CD4-positive, alpha-beta T cell (primary cell): Measurements from ENCODE around the gene CEP350. TPM values are rescaled to one million over a fixed set of nuclear protein-coding genes. Genes with fewer than 3 reads are reported as not detected.

Experiments
- ATAC-seq: fragments of 200-7000 bp; cut with Tn5 transposase; one replicate; pipeline ENCODE4 v1.10.0; 2022; ENCODE audit warnings: mild to moderate bottlenecking; ENCODE audit not compliant: poor library complexity
- CTCF ChIA-PET: fragments of 350-600 bp; sonication (Branson Sonifier 250); formaldehyde crosslinking; loops from one replicate; lab custom pipeline; 2021; ENCODE audit warnings: antibody characterized with exemption, inconsistent platforms; lab: Charles Lee
- POLR2A ChIA-PET: fragments of 350-600 bp; sonication (Branson Sonifier 250); formaldehyde crosslinking; loops from one replicate; lab custom pipeline; 2021; ENCODE audit warnings: antibody characterized with exemption, inconsistent platforms; lab: Charles Lee
- DNase-seq, 14 experiments: peaks; one replicate each; pipeline ENCODE4 v3.0.0-alpha.2; 2013 to 2020; ENCODE audit warnings: mixed read lengths in 2 of 14
- H3K27ac ChIP-seq, 2 donors: one replicate each; pipeline versions ENCODE4 v1.5.1 to v1.7.0; 2013; ENCODE audit warnings: low read length in 2 of 2, low read depth in 1 of 2, mild to moderate bottlenecking in 1 of 2
- H3K27me3 ChIP-seq, 2 experiments: 1 replicate in 1 of 2; 2 replicates in 1 of 2; pipeline versions ENCODE4 v1.6.1 to v1.7.0; 2013; ENCODE audit warnings: low read length in 2 of 2, control low read depth in 1 of 2, mild to moderate bottlenecking in 1 of 2, moderate library complexity in 1 of 2; ENCODE audit not compliant: insufficient read depth in 2 of 2, control insufficient read depth in 1 of 2
- H3K36me3 ChIP-seq: one replicate; pipeline ENCODE4 v1.6.1; 2013; ENCODE audit warnings: low read length, control low read depth; ENCODE audit not compliant: insufficient read depth
- H3K4me1 ChIP-seq: one replicate; pipeline ENCODE4 v1.6.1; 2013; ENCODE audit warnings: low read length, control low read depth; ENCODE audit not compliant: insufficient read depth
- H3K4me3 ChIP-seq: one replicate; pipeline ENCODE4 v1.5.1; 2013; ENCODE audit warnings: mild to moderate bottlenecking, low read length, moderate library complexity
- H3K9me3 ChIP-seq, 2 experiments: 1 replicate in 1 of 2; 2 replicates in 1 of 2; pipeline versions ENCODE4 v1.6.1 to v1.7.0; 2013; ENCODE audit warnings: low read length in 2 of 2, mild to moderate bottlenecking in 2 of 2, control low read depth in 1 of 2, moderate library complexity in 1 of 2; ENCODE audit not compliant: control insufficient read depth in 1 of 2, insufficient read depth in 1 of 2
- H3K27ac Mint-ChIP-seq: one replicate; pipeline ENCODE4 v1.8.0; 2020; ENCODE audit warnings: mixed read lengths
- H3K27me3 Mint-ChIP-seq: one replicate; pipeline ENCODE4 v1.8.0; 2021; ENCODE audit warnings: mixed read lengths
- H3K36me3 Mint-ChIP-seq: one replicate; pipeline ENCODE4 v1.8.0; 2021; ENCODE audit warnings: low read depth, mixed read lengths
- H3K4me1 Mint-ChIP-seq: one replicate; pipeline ENCODE4 v1.8.0; 2021; ENCODE audit warnings: low read depth, mixed read lengths
- H3K4me3 Mint-ChIP-seq: one replicate; pipeline ENCODE4 v1.8.0; 2020; ENCODE audit warnings: mild to moderate bottlenecking, mixed read lengths
- H3K9me3 Mint-ChIP-seq: one replicate; pipeline ENCODE4 v1.8.0; 2020; ENCODE audit warnings: mixed read lengths
- intact Hi-C, 2 experiments: fragments of 100-400 bp; cut with DNase I in 1 of 2; cut with micrococcal nuclease in 1 of 2; formaldehyde crosslinking; loops; one replicate each; pipeline versions ENCODE4 v1.15.1 to v1.9.0; 2023 to 2025; cut with DNase I, micrococcal nuclease
- total RNA-seq, 174 experiments: library from RNA in 2 of 174; stranded (reverse) in 2 of 174; gene quantifications; one replicate each; pipeline ENCODE4 v1.2.3 and lab custom pipeline; 2021 to 2026
- TF ChIP-seq, protein P1 (sequence below): fragments of 200-600 bp; IDR thresholded peaks from one replicate; pipeline ENCODE4 v1.8.0; 2022; ENCODE audit warnings: antibody characterized with exemption, mild to moderate bottlenecking

The CEP350 gene
- total RNA-seq, 2 experiments from 2014 or later: 45.5 to 51.4 TPM

- H3K4me1 Mint-ChIP-seq: peaks cover 33% of the 10 kb centered on the region
- H3K9me3 Mint-ChIP-seq: no peaks in the 10 kb centered on the region
- no peaks in the 10 kb centered on the region for H3K36me3 ChIP-seq
- H3K27ac ChIP-seq: no peak overlapping the region
- H3K27ac Mint-ChIP-seq: no peak overlapping the region
- TF ChIP-seq, protein P1, sequence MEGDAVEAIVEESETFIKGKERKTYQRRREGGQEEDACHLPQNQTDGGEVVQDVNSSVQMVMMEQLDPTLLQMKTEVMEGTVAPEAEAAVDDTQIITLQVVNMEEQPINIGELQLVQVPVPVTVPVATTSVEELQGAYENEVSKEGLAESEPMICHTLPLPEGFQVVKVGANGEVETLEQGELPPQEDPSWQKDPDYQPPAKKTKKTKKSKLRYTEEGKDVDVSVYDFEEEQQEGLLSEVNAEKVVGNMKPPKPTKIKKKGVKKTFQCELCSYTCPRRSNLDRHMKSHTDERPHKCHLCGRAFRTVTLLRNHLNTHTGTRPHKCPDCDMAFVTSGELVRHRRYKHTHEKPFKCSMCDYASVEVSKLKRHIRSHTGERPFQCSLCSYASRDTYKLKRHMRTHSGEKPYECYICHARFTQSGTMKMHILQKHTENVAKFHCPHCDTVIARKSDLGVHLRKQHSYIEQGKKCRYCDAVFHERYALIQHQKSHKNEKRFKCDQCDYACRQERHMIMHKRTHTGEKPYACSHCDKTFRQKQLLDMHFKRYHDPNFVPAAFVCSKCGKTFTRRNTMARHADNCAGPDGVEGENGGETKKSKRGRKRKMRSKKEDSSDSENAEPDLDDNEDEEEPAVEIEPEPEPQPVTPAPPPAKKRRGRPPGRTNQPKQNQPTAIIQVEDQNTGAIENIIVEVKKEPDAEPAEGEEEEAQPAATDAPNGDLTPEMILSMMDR: no peak
- H3K4me3 ChIP-seq: no peak overlapping the region
- no peak for ATAC-seq
- H3K9me3 ChIP-seq: no peaks in the 10 kb centered on the region
- no peaks in the 10 kb centered on the region for H3K27me3 Mint-ChIP-seq
- H3K4me3 Mint-ChIP-seq: no peak overlapping the region
- H3K27me3 ChIP-seq: no peaks in the 10 kb centered on the region
- POLR2A ChIA-PET: no interaction called here
- peaks cover 27% of the 10 kb centered on the region for H3K4me1 ChIP-seq
- no peak for DNase-seq
- H3K36me3 Mint-ChIP-seq: peaks cover 8% of the 10 kb centered on the region
- intact Hi-C loops: loop anchor here (5.0 to 10.0 kb wide), 10 partner anchors 274 to 1876 kb away; partner anchors contain the start of genes AXDND1 (in 1 of the 2), FAM20B (in 1 of the 2), SOAT1 (in 1 of the 2) and STX6 (in 1 of the 2)
- CTCF ChIA-PET: interaction anchor here (1.0 kb wide), 1 partner anchor 10 kb away, joined by 3 read pairs; no protein-coding TSS in a partner anchor
Observed at GRCh38 chr1:180158149-180159147, 203.8 kb downstream of the CEP350 start.

- POLR2A ChIA-PET: no interaction called here
- Mint-ChIP-seq H3K27me3 (no peaks in the 10 kb centered on the region), H3K9me3 (no peaks in the 10 kb centered on the region), H3K36me3 (peaks cover 10% of the 10 kb centered on the region), H3K27ac (no peak overlapping the region), H3K4me3 (no peak overlapping the region), H3K4me1 (peaks cover 36% of the 10 kb centered on the region)
- no peaks in the 10 kb centered on the region for H3K27me3 ChIP-seq
- no peaks in the 10 kb centered on the region for H3K9me3 ChIP-seq
- ATAC-seq: no peak
- peaks cover 15% of the 10 kb centered on the region for H3K4me1 ChIP-seq
- CTCF ChIA-PET: no interaction called here
- TF ChIP-seq, protein P1: no peak
- H3K36me3 ChIP-seq: no peaks in the 10 kb centered on the region
- no peak overlapping the region for H3K27ac ChIP-seq
- no peak overlapping the region for H3K4me3 ChIP-seq
- intact Hi-C loops: no loop called here
- no peak for DNase-seq
Observed at GRCh38 chr1:180160357-180160756, 205.7 kb downstream of the CEP350 start.

GRCh38 chr1:180163041-180163440 lies 208.4 kb downstream of the CEP350 start:
- Mint-ChIP-seq H3K36me3 (peaks cover 7% of the 10 kb centered on the region), H3K4me1 (peaks cover 14% of the 10 kb centered on the region), H3K9me3 (no peaks in the 10 kb centered on the region), H3K27ac (no peak overlapping the region), H3K27me3 (no peaks in the 10 kb centered on the region), H3K4me3 (no peak overlapping the region)
- Histone ChIP-seq H3K4me3 (no peak overlapping the region), H3K9me3 (no peaks in the 10 kb centered on the region), H3K36me3 (peaks cover 18% of the 10 kb centered on the region), H3K27me3 (no peaks in the 10 kb centered on the region), H3K27ac (no peak overlapping the region), H3K4me1 (peaks cover 3% of the 10 kb centered on the region)
- intact Hi-C loops: no loop called here
- POLR2A ChIA-PET: no interaction called here
- TF ChIP-seq, protein P1: no peak
- no peak for ATAC-seq
- no peak for DNase-seq
- CTCF ChIA-PET: no interaction called here

Other genes starting within 250 kb of the CEP350 start
- under 1 TPM; 0.08 to 0.17 TPM for gene FAM163A, start 211.5 kb upstream of the CEP350 start, total RNA-seq
- 10 to 100 TPM; 71.6 to 72.7 TPM for gene TOR1AIP2, start 77.0 kb upstream of the CEP350 start, total RNA-seq
- gene TOR1AIP1, start 72.5 kb upstream of the CEP350 start, total RNA-seq: 10 to 100 TPM; 93.8 to 94.4 TPM
- 10 to 100 TPM; 13.7 to 14.3 TPM for gene QSOX1, start 200.1 kb downstream of the CEP350 start, total RNA-seq